ENCODE results near the gene TMEM94. TPM values are rescaled to one million over a fixed set of nuclear protein-coding genes. Genes with fewer than 3 reads are reported as not detected.
"Not testable (repeated sequence)": the region's sequence is repeated elsewhere in the genome, so short reads cannot be mapped to it uniquely, and the experiment has no call there.

The TMEM94 gene
- total RNA-seq, 2 donors from 2014 or later = 57.1 to 83.4 TPM

- Histone ChIP-seq H3K4me3 (peak overlapping the region; percentile 36), H3K9me3 (no peaks in the 10 kb centered on the region), H3K36me3 (no peaks in the 10 kb centered on the region), H3K4me1 (ENCODE audit: control insufficient read depth in 1 of 2, low read depth in 2 of 2) (peaks cover 18 to 35% of the 10 kb centered on the region in 2 donors), H3K27ac (peak overlapping the region; percentile 80 to 90), H3K27me3 (replicated peaks; ENCODE audit: insufficient read depth) (no peaks in the 10 kb centered on the region)
- TF ChIP-seq CTCF (IDR thresholded peaks at IDR 0.05) = no peak
- ATAC-seq (ENCODE audit: insufficient number of reproducible peaks, low FRiP score, low read depth) (peak; percentile 80), DNase-seq (ENCODE audit: low spot score) (peak; percentile 45)
Measured at GRCh38 chr17:75428543-75429469, 27.6 kb upstream of the TMEM94 start.

GRCh38 chr17:75430159-75430974 lies 26.1 kb upstream of the TMEM94 start:
- no peak overlapping the region for H3K4me3 ChIP-seq
- ATAC-seq (ENCODE audit: insufficient number of reproducible peaks, low FRiP score, low read depth) = no peak

GRCh38 chr17:75433218-75433783 lies 23.1 kb upstream of the TMEM94 start:
- no peak for TF ChIP-seq CTCF (IDR thresholded peaks at IDR 0.05)
- H3K27me3 ChIP-seq (replicated peaks; ENCODE audit: insufficient read depth) = no peaks in the 10 kb centered on the region
- H3K27ac ChIP-seq = no peak overlapping the region
- H3K4me1 ChIP-seq (ENCODE audit: control insufficient read depth in 1 of 2, low read depth in 2 of 2) = peaks cover 11 to 26% of the 10 kb centered on the region in 2 donors
- DNase-seq (ENCODE audit: low spot score) (no peak), ATAC-seq (ENCODE audit: insufficient number of reproducible peaks, low FRiP score, low read depth) (no peak)
- H3K36me3 ChIP-seq = no peaks in the 10 kb centered on the region
- H3K9me3 ChIP-seq = no peaks in the 10 kb centered on the region
- H3K4me3 ChIP-seq = no peak overlapping the region

More at GRCh38 chr17:75430159-75430974, 26.1 kb upstream of the TMEM94 start:
- no peak for TF ChIP-seq CTCF (IDR thresholded peaks at IDR 0.05)
- Histone ChIP-seq H3K9me3 (no peaks in the 10 kb centered on the region), H3K27ac (peak overlapping the region; percentile 80 to 90), H3K4me1 (ENCODE audit: control insufficient read depth in 1 of 2, low read depth in 2 of 2) (peaks cover 18 to 35% of the 10 kb centered on the region in 2 donors), H3K36me3 (no peaks in the 10 kb centered on the region), H3K27me3 (replicated peaks; ENCODE audit: insufficient read depth) (no peaks in the 10 kb centered on the region)
- DNase-seq (ENCODE audit: low spot score) = no peak

- H3K27ac ChIP-seq; H3K9me3 ChIP-seq; H3K36me3 ChIP-seq; ATAC-seq (ENCODE audit: insufficient number of reproducible peaks, low FRiP score, low read depth); DNase-seq (ENCODE audit: low spot score); H3K27me3 ChIP-seq (replicated peaks; ENCODE audit: insufficient read depth); H3K4me3 ChIP-seq: not testable (repeated sequence)
- peaks cover 2 to 15% of the 10 kb centered on the region in 2 donors for H3K4me1 ChIP-seq (ENCODE audit: control insufficient read depth in 1 of 2, low read depth in 2 of 2)
Measured at GRCh38 chr17:75434433-75434832, 22.0 kb upstream of the TMEM94 start.

GRCh38 chr17:75437404-75437803 lies 19.0 kb upstream of the TMEM94 start:
- H3K27me3 ChIP-seq (replicated peaks; ENCODE audit: insufficient read depth); H3K9me3 ChIP-seq; H3K27ac ChIP-seq; H3K36me3 ChIP-seq; H3K4me3 ChIP-seq; DNase-seq (ENCODE audit: low spot score); ATAC-seq (ENCODE audit: insufficient number of reproducible peaks, low FRiP score, low read depth): not testable (repeated sequence)
- H3K4me1 ChIP-seq (ENCODE audit: control insufficient read depth in 1 of 2, low read depth in 2 of 2) = peaks cover 5 to 27% of the 10 kb centered on the region in 2 donors
